Activated CD8-positive, alpha-beta memory T cell treated with anti-CD3 and anti-CD28 coated beads for 48 hours (primary cell): Measurements from ENCODE around the gene ELANE.
"Not testable (repeated sequence)": the region's sequence is repeated elsewhere in the genome, so short reads cannot be mapped to it uniquely, and the experiment has no call there.

Source experiments
- DNase-seq, 3 experiments: peaks; one replicate each; pipeline ENCODE4 v3.0.0-alpha.2; 2020; ENCODE audit warnings: low read depth in 2 of 3, low spot score in 2 of 3

Gene ELANE

DNA sequence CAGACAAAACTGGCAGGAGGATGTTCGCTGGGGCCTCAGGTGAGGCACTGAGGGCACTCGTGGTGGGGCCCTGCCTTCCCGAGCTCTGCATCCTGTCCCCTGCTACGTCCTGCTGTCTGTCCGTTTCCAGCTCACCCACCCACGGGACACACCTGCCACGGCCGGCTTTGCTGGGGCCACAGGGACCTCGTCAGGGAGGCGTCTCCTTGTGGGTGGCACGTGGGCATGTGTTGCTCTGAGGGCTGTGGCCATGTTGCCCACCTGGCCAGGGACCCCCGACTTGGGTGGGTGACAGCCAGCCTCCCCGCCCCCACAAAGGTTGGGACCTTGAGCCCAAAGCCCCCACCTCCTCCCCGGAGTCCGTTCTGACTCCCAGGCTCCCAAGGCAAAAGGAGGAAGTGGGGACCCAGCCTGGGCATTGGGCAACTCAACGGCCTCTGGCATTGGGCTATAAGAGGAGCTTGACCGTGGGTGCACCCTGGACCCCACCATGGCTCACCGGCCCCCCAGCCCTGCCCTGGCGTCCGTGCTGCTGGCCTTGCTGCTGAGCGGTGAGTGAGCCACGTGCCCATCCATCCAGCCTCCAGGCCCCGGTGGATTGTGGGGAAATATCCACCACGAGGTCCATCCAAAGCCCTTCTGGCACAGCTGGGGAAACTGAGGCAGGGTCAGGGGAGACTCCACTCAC is 11.4 kb upstream of the ELANE start, which contains the start of gene PRTN3:
TSS of gene PRTN3 (plus strand) at position 481 of the 688 bp plus-strand sequence. CDS start at position 491, 10 bp downstream.
- no peak for DNase-seq

DNA sequence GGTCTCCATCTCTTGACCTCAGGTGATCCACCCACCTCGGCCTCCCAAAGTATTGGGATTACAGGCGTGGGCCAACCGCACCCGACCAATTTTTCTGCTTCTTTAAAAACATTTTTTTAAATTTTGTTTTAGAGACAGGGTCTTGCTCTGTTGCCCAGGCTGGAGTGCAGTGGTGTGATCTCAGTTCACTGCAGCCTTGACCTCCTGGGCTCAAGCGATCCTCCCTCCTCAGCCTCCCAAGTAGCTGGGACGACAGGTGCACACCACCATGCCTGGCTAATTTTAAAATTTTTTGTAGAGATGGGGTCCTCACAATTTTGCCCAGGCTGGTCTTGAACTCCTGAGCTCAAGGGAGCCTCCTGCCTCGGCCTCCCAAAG is 9.3 kb upstream of the ELANE start:
- DNase-seq = not testable (repeated sequence)

DNA sequence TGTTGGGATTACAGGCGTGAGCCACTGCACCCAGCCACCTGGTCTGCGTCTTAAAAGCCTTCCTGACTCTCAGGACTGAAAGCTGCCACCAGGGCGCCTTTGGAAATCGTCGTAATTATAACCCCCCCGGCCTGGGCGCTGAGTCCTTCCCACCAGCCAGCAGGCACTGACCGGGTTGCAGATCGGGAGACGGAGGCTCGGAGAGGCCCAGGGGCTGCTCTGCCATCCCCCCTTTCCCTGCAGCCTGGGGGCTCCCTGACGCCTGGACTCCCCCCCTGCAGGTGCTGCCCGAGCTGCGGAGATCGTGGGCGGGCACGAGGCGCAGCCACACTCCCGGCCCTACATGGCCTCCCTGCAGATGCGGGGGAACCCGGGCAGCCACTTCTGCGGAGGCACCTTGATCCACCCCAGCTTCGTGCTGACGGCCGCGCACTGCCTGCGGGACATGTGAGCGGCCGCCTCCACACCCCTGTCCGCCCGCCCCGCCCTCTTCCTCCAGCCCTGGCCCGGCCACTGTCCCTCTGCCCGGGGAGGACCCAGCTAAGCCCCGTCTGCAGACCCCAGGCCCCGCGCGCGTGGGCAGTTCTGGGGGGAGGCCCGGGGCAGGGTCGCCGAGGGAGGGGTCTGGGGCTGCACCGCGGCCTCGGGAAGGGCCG is 8.8 kb upstream of the ELANE start:
- no peak for DNase-seq

DNA sequence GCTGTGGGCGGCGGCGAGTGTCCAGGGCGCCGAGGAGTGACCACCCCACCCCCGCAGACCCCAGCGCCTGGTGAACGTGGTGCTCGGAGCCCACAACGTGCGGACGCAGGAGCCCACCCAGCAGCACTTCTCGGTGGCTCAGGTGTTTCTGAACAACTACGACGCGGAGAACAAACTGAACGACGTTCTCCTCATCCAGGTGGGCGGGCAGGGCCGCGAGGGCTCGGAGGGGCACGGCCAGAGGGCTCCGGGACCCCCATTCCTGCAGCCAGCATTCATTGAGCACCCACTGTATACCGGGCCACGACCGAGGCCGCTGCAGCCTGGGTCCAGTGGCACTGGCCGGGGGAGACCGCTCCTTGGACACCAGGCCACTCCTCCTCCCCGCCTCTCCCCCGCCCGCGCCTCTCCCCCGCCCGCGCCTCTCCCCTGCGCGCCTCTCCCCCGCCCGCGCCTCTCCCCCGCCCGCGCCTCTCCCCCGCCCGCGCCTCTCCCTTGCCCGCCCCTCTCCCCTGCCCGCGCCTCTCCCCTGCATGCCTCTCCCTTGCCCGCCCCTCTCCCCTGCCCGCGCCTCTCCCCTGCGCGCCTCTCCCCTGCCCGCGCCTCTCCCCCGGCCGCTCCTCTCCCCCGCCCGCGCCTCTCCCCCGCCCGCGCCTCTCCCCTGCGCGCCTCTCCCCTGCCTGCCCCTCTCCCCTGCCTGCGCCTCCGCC is 8.1 kb upstream of the ELANE start:
- DNase-seq = no peak

DNA sequence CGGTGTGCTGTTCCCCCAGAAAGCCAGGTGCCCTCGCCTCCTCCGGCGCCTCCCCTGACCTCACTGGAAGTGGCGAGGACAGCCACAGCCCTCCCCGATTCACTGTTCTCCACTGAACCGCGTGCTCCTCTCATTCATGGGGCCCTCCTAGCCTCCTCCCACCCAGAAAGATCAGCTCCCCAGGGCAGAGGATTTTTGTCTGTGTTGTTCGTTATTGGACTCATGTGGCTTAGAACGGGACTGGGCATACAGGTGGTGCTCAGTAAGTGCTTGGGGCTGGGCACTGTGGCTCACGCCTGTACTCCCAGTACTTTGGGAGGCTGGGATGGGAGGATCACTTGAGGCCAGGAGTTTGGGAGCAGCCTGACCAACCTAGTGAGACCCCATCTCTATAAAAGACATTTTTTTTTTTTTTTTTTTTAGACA is 7.5 kb upstream of the ELANE start:
- no peak for DNase-seq

DNA sequence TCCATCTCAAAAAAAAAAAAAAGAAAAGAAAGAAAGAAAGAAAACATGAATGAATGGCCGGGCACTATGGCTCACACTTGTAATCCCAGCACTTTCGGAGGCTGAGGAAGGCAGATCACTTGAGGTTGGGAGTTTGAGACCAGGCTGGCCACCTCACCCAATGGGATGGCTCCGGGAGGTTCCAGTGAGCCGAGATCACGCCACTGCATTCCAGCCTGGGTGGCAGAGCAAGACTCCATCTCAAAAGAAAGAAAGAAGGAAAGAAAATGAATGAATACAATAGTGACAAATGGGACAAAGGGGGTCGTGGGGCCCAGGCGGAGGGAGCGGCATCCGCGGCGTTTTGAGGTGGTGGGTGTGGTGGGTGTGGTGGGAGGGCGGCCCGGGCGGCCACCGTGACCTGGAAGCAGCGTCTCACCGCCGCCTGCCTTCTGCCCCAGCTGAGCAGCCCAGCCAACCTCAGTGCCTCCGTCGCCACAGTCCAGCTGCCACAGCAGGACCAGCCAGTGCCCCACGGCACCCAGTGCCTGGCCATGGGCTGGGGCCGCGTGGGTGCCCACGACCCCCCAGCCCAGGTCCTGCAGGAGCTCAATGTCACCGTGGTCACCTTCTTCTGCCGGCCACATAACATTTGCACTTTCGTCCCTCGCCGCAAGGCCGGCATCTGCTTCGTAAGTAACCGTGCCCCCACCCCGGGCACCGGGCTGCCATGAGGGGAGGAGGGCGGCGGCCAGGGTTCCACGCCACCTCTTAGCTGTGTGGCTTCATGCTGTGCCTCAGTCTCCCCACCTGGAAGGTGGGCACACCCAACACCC is 6.2 kb upstream of the ELANE start:
- no peak for DNase-seq

DNA sequence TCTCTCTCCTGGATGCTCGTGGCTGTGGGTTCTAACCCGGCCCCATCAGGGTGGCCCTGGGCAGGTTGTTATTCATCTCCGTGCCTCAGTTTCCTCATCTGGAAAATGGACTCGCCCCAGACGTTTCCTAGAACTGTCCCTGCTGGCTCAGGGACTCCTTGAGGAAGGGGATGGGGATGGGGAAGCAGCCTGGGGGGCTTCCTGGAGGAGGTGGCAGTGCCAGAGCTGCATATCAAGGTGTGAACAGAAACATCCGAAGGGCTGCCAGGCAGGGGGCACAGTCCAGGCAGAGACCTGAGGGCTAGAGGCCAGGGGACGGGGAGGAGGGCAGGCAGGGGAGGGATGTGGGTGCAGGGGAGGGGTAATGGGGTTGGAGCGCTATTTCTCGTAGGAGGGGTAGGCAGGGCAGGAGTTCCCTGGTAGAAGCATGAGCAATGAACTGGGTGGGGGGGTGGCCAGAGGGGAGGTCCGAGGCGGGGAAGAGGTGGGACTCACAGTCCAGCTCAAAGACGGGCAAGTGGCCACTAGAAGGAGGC is 3.6 kb upstream of the ELANE start:
- DNase-seq = no peak

DNA sequence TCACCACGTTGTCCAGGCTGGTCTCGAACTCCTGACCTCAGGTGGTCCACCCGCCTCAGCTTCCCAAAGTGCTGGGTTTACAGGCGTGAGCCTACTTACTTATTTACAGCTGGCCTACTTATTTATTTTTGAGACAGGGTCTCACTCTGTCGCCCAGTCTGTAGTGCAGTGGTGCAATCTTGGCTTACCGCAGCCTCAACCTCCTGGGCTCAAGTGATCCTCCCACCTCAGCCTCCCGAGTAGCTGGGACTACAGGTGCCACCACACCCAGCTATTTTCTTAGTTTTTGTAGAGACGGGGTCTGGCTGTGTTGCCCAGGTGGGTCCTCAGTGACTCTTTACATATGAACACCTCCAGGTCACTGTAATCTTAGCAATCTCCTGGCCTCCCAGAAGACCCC is 2.9 kb upstream of the ELANE start:
- not testable (repeated sequence) for DNase-seq

DNA sequence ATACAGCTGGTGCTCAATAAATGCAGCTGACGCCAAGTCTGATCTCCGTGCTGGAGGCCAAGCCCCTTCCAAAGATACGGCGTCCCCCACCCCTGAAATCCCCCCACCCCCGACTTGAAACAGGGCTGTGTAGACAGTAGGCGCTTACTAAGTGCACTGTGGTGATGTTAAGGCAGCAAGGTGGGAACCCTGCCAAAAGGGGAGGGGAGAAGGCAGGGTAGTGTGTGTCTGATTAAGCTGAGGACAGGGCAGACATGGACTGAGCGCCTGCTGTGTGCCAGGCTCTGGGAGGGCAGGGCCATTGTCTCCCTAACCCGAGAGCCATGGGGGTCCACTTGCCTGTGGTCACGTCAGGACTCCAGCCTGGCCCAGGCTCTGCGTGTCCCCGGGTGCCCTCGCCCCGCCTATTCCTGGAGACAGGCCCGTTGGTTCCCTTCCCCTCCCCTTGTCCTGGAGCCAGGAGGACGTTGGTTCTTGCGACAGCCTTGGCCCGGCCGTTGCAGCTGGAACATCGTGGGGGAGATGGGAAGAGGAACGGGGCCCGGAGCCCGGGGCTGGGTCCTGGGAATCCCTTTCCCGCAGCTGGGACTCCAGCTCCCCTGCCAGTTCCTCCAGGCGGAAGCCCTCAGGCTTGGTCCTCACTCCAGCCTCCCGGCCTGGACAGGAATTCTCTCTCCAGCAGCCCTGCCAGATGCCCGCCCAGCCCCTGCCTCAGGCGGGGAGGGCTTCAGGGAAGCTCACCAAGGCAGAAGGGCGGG is 1.7 kb upstream of the ELANE start:
- no peak for DNase-seq

DNA sequence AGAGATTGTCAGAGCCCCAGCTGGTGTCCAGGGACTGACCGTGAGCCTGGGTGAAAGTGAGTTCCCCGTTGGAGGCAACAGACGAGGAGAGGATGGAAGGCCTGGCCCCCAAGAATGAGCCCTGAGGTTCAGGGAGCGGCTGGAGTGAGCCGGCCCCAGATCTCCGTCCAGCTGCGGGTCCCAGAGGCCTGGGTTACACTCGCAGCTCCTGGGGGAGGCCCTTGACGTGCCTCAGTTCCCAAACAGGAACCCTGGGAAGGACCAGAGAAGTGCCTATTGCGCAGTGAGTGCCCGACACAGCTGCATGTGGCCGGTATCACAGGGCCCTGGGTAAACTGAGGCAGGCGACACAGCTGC is 1.1 kb upstream of the ELANE start:
- DNase-seq = no peak

DNA sequence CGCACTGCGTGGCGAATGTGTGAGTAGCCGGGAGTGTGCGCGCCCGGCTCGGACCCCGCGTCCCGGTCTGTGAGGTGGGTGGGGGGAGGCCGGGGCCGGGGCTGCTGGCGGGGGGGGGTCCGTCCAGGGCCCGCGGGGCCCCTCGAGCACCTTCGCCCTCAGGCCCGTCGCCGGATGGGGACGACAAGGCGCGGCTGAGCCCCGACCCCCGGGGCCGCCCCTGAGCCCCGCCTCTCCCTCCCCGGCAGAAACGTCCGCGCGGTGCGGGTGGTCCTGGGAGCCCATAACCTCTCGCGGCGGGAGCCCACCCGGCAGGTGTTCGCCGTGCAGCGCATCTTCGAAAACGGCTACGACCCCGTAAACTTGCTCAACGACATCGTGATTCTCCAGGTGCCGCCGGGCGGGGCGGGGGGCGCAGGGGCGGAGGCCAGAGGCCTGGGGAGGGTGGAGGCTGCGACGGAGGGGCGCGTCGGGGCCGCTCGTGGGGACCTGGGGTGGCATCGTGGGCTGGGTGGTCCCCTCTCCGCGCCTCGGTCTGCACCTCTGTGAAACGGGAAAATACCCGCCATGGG is 997 bp downstream of the ELANE start:
- no peak for DNase-seq

DNA sequence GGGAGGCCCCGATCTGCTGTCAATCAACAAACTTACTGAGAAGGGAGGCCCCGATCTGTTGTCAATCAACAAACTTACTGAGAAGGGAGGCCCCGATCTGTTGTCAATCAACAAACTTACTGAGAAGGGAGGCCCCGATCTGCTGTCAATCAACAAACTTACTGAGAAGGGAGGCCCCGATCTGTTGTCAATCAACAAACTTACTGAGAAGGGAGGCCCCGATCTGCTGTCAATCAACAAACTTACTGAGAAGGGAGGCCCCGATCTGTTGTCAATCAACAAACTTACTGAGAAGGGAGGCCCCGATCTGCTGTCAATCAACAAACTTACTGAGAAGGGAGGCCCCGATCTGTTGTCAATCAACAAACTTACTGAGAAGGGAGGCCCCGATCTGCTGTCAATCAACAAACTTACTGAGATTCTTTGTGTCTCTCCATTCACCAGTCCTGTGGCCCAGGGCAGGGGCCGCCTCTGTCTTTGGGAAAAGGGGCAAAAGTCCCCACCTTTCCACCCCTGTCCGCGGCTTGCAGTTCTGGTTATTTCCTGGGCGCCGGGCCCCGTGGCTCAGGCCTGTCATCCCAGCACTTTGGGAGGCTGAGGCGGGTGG is 1.6 kb downstream of the ELANE start:
- not testable (repeated sequence) for DNase-seq

DNA sequence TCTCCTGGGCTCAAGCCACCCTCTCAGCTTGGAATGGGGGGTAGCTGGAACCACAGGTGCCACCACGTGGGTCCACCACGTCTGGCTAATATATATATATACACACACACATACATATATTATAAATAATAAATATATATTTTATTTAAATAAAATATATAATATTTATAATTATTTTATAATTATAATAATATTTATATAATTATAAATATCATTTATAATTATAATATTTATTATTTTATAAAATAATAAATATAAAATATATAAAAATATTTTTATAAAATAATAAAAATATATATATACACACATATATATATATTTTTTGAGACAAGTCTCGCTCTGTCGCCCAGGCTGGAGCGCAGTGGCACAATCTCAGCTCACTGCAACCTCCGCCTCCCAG is 2.4 kb downstream of the ELANE start:
- DNase-seq = no peak

DNA sequence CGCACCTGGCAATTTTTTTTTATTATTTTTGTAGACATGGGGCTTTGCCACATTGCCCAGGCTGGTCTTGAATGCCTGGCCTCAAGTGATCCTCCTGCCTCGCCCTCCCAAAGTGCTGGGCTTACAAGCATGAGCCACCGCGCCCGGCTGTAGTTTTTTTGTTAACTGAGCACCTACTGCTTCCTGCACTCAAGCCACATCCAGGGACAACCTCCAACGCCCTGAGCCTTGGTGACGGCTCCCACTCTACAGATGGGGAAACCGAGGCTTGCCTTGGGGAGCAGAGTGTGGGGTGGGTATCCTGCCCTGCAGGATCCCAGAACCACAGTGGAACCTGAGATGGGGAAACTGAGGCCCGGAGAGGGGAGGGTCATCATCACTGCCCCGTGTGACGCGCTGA is 3.0 kb downstream of the ELANE start:
- no peak for DNase-seq

DNA sequence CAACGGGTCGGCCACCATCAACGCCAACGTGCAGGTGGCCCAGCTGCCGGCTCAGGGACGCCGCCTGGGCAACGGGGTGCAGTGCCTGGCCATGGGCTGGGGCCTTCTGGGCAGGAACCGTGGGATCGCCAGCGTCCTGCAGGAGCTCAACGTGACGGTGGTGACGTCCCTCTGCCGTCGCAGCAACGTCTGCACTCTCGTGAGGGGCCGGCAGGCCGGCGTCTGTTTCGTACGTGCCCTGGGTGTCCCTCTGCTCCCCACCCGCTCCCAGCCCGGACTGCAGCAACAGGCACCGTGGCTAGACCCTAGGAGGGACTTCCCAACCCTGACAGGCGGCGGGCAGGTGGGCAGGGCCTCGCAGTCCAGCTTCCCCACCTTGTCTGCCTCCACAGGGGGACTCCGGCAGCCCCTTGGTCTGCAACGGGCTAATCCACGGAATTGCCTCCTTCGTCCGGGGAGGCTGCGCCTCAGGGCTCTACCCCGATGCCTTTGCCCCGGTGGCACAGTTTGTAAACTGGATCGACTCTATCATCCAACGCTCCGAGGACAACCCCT is 3.5 kb downstream of the ELANE start:
- no peak for DNase-seq

DNA sequence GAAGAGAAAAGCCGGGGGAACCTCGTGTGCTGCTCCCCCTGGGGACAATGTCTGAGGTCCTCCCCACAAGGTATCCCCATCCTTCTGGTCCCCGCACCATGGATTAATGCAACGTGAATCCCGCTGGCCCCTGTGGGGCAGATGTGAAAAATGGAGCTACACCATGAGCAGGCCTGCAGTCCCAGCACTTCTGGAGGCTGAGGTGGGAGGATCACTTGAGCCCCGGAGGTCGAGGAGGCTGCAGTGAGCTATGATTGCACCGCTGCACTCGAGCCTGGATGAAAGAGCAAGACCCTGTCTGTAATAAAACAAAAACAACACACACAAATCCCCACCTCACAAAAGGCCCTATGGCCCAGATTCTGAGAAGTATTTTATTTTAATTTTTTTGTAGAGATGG is 6.2 kb downstream of the ELANE start:
- no peak for DNase-seq

DNA sequence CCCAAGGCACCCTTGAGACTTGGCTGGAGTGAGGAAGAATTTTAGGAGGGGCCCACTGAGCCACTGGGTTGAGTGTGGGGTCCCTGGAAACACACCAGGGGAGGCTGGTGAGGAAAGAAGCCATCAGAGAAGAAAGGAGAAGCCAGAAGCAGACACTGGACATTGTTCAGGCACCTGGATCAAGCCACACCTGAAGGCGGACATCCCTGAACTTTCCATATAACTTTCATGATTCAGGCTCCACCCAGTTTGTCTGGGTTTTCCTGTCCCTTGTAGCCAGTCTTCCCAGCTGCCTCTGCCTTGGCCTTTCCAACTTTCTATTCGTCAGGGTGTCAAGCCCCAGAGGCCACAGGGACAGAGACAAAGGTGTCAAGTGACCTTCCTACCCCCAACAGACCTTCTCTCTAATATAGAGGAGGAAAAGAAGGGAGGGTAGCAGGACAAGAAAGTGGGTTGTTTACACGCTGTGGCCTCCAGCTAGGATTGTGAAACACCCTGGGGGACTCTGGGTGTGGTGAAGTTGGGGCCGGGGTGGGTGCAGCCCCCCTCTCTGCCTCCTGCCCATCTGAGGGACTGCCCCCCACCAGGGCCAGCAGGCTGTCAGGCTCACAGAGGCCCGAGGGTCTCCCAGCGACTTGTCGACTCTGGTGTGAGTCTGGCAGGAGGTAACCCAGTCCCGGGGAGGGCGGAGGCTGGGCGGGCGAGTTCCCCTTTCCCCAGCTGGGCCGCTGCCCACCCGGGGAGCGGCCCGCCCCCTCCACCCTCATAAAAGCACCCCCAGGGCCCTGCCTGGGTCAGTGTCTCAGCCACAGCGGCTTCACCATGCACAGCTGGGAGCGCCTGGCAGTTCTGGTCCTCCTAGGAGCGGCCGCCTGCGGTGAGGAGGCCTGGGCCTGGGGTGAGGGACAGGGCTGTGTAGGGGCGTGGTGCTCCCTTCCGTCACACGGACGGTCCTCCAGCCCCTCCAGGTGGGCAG is 7.1 kb downstream of the ELANE start, which contains the start of gene CFD:
TSS of gene CFD (plus strand) at position 797 of the 976 bp plus-strand sequence. CDS start at position 823, 26 bp downstream.
- DNase-seq = no peak

DNA sequence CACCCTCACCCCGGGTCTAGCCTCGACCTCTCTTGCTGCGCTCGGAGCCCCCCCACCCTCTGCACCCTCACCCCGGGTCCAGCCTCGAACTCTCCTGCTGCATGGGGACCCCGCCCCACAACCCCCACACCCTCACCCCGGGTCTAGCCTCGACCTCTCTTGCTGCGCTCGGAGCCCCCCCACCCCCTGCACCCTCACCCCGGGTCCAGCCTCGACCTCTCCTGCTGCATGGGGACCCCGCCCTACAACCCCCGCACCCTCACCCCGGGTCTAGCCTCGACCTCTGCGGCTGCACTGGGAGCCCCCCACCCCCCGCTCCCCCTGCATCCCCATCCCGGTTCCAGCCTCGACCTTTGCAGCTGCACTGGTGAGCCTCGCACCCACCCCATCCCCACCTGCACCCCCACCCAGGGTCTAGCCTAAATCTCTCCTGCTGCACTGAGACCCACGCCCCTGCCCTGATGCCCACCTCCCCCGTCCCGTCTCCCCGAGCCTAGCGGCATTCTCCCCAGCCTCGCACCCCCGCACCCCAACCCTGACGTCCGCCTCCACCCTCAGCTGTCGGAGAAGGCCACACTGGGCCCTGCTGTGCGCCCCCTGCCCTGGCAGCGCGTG is 9.1 kb downstream of the ELANE start:
- no peak for DNase-seq
